ENCODE measurements around the gene SBF1.
"Not testable (repeated sequence)": the region's sequence is repeated elsewhere in the genome, so short reads cannot be mapped to it uniquely, and the experiment has no call there.

Gene SBF1

DNA sequence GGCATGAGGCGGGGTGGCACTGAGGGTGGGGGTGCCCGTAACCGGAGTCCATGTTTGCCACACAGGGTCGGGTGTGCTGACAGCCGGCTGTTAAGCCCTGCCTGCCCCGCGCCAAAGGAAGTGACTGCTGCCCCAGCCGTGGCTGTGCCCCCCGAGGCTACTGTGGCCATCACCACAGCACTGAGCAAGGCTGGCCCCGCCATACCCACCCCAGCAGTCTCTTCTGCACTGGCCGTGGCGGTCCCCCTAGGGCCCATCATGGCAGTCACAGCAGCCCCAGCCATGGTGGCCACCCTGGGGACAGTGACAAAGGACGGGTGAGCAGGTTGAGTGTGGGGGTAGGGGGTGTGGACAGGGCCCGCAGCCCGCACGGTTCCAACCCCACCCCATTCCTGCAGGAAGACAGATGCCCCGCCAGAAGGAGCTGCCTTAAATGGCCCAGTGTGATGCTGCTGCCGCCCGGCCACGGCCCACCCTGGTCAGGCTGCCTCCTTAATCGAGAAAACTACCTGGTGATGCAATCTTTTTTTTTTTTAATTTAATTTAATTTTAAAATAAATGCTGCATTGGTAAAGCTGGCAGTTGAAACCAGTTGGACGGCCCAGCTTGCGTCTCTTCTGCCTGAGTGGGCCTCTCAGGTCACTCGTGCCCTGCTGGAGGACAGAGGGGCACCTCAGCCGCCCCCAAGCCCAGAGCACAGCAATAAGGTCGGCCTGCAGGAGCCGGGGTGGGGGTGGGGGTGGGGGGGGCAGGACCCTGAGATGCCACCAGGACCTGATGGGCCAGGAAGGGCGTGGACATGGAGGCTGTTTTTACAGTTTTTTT lies 30.8 kb downstream of the SBF1 start:
- no peak for DNase-seq

DNA sequence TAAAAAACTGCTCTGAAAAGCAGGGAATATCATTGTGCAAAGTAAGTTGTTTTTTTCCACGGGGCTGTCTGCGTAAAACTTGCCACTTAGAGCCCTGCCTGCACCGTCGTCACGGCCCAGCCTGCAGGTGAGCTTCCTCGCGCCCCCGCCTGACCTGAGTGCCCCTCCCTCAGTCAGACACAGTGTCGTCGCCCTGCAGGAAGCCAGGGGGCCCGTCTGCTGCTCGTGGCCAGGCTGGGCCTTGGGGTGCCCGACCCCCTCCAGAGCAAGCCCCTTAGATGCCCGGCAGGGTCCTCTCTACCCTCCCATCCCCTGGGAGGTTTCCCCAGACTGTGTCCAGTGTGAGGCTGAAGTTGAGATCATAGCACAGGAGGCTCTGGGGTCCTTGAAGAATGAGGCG lies 31.6 kb downstream of the SBF1 start:
- no peak for DNase-seq

DNA sequence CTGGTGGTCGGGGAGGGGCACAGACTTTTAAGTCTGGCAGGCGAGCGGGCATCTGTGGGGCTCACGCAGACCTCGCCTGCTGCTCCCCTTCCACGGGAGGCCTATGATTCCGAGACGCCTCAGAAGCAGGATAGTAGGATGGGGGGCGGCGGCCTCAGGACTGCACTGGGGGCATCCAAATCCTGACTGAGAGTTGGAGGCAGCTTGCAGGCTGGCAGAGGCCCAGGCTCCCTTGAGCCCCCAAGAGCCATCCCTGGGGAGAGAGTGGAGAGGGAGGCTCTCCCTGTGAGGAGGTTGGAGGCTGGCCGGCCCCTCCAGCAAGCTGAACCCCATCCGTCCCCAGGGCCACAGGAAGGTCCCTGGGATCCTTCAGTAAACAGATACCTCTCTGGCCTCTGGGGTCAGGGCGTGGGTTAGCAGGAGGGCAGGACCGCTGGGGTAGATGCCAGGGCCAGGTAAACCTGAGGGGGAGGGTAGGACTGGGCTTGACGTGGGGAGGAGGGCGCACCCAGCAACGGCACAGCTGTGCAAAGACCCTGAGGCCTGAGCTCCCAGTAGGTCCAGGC lies 33.3 kb downstream of the SBF1 start:
- DNase-seq = no peak

DNA sequence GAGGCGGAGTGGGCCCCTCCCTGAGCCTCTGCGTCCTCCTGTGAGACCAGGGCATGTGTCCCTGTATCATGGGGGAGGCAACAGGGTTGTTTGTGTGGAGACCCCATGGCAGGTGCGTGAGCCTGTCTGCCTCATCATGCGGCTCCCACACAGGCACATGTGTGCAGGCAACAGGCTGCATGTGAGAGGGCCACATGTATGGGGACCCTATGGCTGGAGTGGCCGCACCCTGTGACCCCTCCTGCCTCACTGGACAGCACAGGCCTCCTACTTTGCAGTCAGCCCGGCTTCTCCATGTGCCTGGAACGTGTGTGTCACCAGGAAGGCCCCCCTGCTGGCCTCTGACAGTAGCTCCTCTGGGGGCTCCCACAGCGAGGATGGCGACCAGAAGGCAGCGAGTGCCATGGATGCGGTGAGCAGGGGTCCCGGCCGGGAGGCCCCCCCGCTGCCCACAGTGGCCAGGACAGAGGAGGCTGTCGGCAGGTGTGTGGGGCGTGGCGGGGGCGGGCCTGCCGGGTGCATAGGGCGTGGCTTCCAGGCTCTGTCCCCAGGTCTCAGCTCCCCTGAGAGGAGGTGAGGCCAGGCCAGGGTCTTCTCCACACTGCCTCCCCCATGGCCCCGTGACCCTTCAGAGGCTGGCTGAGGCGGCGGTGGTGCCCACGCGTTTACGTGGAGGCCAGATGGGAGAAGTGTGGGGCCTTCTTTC lies 34.1 kb downstream of the SBF1 start:
- DNase-seq = no peak

DNA sequence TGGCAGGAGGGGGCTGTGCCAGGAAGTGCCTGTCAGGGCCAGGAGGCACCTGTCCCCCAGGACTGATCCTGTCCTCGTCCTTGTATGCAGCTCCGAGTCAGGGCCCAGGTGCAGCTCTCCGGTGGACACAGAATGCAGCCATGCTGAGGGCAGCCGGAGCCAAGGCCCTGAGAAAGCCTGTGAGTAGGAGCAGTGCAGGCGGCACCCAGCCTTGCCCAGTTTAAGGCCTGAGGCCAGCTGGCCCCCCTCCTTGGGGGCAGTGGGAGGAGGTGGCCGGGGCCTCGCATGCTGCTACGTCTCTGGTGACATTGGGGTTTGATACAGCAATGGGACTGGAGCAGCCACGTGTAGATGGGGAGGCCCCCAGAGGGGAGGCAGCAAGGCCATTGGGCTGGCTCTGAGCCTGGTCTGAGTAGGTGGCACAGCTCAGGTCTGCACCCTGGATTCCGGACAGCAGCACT lies 34.9 kb downstream of the SBF1 start:
- DNase-seq = no peak

DNA sequence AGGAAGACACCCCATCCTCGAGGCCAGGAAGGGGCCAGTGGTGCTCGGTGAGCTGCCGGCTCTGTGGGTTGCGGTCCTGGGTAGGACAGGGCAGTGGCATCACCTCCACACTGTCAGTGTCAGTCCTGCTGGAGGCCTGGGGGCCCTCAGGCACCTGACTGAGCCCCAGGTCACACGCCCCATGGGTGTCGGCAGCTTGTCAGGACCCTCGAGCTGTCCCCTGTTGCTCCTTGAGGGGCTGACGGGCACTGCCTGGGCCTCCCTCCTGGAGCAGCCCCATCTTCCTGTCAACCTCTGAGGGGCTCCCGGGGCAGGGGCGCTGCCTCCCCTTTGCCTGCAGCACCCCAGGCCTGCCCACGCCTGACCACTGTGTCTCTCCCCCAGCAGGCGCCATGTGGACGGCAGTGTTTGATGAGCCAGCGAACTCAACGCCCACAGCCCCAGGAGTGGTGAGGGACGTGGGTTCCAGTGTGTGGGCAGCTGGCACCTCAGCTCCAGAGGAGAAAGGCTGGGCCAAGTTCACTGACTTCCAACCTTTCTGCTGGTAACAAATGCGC lies 35.4 kb downstream of the SBF1 start:
- DNase-seq = no peak

DNA sequence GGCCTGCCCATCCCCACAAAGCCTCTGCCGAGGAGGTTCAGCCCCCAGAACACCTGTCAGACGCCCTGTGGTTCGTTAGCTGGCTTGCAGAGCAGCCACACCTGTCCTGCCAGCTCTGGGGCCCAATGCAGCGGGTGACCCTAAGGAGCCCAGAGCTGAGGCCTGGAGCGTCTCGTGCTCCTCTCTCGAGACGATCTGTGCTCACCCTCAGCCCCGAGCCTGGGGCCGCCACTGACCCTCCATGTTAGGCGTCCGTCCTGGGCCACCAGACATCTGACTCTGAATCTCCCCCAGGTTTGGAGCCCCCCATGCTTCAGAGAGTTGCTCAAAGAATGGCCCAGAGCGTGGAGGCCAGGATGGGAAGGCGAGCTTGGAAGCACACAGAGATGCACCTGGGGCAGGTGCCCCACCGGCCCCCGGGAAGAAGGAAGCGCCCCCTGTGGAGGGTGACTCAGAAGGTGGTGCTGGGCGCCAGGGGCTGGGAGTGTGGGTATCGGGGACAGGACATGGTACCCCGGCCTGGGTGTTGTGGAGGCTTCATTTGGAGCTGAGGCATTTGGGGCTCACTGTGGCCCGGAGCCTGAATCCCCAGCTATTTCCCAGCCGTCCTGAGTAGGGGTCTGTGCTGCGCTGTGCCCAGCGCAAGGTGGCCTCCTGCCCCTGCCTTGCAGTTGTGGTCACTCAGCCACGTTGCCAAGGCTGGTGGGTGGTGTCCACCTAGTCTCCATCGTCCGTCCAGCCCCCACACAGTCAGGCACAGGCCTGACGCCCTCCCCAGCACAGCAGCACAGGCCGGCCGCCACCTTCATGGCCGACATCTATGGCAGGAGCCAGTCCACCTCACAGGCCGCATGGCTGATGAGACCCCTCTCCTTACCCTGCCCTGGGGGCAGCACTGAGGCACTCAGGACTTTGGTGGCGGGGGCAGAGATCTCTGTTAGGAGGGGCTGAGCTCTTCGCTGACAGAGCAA lies 36.2 kb downstream of the SBF1 start:
- DNase-seq = no peak

DNA sequence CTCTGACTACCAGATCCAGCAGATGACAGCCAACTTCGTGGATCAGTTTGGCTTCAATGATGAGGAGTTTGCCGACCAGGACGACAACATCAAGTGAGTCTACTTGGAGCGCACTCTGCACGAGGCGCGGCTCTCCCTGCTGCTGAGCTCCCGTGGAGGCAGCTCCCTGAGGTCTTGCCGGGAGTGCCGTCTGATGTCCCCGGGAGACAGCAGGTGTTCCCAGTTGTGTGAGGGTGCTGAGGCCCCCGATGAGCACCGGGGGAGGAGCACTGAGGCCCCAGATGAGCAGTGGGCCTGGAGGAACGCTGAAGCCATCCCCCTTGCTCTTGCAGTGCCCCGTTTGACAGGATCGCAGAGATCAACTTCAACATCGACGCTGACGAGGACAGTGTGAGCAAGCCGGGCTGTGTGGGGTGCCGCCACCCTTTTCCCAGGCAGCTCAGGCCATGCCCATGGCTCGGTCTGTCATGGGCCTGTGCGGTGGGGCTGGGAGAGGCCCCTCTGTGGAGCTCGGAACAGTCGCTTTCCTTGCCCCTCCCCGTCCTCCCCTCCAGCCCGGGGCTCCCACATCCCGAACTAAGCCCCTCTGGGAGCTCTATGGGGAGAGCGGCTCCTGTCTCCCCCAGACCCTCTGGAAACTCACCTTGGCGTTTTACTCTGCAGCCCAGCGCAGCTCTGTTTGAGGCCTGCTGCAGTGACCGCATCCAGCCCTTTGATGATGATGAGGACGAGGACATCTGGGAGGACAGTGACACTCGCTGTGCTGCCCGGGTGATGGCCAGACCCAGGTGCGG lies 37.1 kb downstream of the SBF1 start:
- no peak for DNase-seq

DNA sequence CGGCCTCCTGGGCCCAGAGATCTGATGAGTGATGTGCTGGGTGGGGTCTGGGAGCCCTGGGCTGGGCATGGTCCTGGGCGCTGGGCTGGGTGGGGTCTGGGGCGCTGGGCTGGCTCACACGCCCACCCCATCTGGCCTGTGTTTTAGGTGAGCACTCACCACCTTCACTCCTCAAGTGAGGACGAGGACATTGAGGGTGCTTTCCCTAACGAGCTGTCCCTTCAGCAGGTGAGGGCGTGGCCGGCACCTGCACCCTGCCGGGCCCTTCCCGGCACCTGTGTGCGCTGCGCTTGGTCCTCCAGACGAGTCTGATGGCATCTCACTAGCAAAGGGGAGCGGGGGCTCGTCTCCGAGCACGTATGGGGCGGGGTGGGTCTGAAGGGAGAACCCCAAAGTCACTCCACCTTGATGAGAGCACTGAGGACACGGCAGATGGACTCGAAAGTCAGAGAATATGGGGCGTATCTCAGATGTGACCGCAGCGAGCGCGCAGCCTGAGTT lies 37.9 kb downstream of the SBF1 start:
- DNase-seq = no peak

DNA sequence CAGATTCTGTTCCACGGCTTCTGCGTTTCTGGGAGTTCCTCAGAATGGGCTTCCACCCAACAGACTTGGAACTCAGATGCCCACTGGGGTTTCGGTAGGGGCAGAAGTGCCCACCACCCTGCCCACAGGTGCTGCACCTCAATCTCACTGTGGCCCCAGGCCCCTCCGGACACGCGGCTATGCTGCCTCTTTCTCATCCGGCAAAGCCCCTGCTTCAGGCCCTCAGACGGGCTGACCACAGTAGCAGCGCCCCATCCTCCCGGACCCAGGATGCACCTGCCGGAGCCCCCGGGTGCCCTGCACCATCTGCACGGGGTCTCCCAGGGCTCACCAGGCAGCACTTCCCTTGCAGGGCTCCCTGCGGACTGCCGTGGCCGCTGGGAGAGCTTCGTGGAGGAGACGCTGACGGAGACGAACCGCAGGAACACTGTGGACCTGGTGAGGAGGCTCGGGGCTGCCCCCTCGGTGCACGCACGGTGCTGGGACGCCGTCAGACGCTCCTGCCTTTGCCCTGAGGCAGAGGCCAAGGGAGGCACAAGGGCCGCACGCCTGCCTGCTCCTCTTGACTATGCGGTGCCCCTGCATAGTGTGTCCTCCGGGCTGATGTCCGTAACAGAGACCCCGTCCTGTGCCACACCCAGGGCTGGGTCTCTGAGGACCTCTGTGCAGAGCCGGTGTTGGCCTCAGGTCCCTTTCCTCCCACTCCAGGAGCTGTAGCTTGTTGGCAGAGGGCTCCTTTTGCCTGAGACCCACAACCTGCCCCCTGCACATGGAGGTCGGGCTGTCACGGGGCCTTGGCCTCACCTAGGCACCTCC lies 38.6 kb downstream of the SBF1 start:
- no peak for DNase-seq

DNA sequence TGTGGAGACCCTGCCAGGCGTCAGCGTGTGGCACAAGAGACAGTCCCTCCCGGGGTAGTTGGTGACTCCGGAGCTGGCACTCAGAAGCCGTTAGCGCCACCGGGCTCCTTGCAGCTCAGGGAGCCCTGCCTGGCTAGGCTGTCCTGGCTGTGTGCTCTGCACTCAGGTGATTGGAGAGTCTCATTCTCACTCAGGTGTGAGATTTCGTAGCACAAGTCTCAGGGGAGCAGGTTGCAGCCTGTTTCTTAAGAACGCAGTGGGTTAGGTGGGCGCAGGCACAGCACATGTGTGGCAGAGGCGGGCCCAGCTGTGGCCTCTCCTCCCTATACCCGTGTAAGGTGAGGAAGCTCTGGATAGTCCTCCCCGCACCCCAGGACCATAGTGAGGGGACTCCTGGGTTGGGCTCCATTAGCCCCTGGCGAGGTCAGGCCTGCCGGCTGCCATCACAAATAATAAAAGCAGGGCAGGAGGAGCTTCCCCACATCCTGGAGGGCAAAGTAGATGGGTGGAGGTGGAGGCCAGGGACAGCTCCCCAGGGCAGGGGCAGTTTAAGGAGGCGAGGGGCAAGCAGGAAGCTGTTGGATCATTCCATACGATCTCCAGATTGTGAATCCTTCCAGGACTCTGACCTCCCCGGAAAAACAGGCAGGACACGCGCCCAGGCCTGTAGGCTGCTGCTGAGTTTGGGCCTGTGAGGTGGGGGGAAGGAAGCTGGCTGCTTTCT lies 39.4 kb downstream of the SBF1 start:
- no peak for DNase-seq

DNA sequence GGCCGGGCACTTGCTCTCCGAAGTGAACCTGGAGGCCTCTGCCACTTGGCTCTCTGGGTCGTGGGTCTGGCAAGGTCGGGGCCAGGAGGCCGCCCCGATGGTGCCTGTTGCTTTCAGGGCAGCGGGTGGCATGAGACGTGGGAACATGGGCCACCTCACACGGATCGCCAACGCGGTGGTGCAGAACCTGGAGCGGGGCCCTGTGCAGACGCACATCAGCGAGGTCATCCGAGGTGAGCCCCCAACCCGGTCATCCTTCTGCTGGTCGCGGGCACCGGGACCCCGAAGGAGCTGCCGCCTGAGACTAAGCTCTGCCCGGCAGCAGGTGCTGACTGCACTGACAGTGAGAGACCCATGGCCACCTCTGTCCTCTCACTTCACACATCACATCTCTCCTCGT lies 40.0 kb downstream of the SBF1 start:
- DNase-seq = no peak

DNA sequence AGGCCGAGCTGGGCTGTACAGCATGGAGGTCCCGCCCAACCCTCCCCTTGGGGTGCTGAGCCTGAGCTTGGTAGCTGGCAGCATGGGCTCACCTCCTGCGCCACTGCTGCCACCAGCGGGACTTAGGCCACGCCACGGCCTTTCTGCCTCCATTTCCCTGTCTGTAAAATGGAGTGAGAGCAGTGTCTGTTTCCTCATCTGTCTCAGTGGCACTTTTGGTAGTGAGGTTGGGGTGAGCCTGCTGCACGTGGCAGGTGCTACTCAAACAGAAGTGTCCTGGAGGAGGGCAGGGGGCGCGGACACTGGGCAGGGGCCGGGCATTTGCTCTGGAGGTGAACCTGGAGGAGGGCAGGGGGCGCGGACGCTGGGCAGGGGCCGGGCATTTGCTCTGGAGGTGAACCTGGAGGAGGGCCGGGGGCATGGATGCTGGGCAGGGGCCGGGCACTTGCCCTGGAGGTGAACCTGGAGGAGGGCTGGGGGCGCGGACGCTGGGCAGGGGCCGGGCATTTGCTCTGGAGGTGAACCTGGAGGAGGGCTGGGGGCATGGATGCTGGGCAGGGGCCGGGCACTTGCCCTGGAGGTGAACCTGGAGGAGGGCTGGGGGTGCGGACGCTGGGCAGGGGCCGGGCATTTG lies 41.8 kb downstream of the SBF1 start:
- not testable (repeated sequence) for DNase-seq

DNA sequence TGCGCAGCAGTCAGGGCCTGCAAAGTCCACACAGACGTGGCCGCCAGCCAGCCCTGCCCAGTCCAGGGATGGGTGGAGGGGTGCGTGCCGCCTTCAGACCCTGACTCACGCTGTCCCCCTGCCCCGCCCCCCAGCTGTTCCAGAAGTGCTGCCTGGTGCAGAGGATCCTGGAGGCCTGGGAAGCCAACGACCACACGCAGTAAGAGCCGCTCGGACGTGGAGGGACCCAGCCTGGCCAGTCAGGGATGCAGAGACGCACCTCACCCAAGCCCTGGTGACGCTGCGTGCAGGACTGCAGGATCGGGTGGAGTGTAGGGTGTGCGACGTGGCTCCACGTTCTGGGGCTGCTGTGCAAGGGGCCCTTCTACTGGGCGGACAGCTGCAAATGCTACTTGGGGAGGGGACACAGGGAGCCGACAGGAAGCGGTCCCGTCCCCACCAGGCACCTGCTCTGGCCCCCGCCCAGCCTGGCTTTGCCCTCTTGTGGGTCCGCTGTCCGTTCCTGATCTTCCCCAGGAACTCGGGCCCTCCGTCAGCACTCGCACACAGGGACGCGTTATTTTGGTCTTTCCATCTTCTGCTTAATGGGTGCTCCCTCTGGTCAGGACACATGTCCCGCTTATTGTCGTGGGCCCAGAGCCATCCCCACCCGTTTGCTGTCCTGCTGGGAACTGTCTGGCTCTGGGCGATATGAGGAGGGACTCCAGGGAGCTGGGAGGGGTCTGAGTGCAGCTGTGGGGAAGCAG lies 42.5 kb downstream of the SBF1 start:
- no peak for DNase-seq

DNA sequence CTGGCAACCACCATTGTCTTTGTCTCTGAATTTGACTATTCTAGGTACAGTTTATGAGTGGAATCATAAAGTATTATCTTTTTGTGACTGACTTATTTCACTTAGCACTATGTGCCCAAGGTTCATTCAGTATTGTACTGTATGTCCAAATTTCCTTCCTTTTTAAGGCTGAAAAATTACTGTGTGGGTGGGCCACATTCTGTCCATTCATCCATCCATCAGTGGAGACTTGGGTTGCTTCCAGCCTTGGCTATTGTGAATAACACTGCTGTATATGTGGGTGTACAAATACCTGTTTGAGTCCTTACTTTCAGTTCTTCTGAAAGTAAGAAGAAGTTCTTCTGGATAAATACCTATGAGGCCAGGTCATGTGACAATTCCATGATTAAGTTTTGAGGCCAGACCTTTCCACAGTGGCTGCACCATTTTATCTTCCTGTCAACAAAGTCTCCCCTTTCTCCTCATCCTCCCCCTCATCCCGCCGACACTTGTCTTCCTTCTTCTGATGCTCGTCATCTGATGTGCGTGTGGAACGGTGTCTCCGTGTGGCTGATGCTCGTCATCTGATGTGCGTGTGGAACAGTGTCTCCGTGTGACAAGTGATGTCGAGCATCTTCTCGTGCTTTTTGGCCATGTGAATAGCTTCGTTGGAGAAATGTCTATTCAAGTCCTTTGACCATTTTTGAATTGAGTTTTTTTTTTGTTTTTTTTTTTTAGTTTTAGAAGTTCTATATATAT lies 49.5 kb downstream of the SBF1 start:
- no peak for DNase-seq

DNA sequence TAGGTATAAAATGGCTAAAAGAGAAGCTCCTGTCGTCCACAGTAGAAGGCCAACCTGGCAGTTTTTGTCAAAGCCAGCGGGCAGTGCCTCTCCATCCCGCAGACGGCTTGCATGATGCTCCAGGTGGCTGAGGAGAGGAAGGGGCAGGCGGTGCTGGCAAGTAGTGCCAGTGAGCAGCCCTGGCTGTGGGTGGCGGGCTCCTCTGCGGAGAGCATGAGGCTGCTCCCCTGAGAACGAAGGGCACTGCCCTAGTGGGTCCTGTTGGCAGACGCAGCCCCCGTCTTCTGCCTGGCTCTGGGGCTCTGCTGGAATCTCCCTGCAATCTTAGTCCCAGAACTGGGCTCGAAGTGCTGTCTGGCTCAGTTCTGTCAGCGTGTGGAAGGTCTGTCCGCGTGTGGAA lies 50.9 kb downstream of the SBF1 start:
- no peak for DNase-seq

DNA sequence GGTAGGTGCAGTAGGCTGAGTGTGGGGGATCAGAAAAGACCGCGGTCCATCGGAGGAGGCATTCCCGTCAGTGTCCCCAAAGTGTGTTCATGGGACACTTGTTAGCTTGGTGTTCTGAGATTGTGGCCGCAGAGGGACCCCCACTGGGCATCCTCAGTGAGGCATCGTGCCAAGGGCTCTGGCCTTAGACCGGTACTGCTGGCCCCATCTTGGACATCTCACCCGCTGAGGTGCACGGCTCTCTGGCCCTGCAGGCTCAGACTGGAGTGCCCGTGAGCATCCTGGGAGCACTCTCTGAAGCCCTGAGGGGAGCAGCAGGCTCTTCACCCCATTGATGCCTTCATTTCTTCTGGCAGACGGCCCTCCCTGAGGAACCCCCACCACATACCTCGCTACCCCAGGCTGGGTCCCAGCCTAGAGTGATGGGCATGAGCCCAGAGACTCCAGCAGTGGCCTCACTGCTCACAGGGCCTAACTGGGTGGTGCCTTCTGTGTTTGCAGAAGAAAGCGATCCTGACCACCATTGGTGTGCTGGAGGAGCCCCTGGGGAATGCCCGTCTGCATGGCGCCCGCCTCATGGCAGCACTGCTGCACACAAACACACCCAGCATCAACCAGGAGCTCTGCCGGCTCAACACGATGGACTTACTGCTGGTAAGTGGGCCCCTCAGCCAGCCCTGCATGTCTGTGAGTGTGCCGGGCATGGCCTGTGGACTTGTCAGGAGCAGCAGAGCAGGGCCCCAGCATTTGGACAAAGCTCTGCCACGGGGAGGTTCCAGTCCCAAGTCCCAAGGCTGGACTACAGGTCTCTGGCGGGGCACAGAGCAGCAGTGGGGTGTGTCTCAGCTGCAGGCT lies 51.6 kb downstream of the SBF1 start:
- DNase-seq = no peak

Data from activated CD4-positive, alpha-beta T cell treated with anti-CD3 and anti-CD28 coated beads for 48 hours (primary cell).